ENCODE data around the gene RAG2.

DNA sequence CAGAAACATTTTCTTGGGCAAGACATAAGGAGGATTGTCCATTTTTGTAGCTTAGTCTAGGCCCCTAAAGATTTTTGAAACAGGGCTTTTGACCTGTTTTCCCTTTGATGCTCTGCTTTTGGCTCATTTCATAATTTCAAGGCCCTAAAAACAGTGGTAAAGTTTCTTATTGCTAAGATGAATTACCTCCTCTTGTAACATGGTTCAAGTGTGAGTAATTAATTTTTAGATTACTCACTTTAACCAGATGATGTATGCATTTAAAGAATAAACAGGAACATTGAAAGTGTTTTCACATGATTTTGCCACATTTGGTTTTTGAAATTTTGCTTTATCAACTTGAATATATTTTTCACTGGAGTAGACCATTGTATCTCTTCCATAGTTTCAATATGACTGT, 1.2 kb downstream of the RAG2 start:
- TF ChIP-seq, protein P1, sequence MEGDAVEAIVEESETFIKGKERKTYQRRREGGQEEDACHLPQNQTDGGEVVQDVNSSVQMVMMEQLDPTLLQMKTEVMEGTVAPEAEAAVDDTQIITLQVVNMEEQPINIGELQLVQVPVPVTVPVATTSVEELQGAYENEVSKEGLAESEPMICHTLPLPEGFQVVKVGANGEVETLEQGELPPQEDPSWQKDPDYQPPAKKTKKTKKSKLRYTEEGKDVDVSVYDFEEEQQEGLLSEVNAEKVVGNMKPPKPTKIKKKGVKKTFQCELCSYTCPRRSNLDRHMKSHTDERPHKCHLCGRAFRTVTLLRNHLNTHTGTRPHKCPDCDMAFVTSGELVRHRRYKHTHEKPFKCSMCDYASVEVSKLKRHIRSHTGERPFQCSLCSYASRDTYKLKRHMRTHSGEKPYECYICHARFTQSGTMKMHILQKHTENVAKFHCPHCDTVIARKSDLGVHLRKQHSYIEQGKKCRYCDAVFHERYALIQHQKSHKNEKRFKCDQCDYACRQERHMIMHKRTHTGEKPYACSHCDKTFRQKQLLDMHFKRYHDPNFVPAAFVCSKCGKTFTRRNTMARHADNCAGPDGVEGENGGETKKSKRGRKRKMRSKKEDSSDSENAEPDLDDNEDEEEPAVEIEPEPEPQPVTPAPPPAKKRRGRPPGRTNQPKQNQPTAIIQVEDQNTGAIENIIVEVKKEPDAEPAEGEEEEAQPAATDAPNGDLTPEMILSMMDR (IDR thresholded peaks at IDR 0.05): no peak
- no peak for TF ChIP-seq POLR2AphosphoS5 (IDR thresholded peaks at IDR 0.05)

Measured in breast epithelium (tissue), 3 donors.